AG09319 (cell line): ENCODE data around the gene ZNF283.

Experiments
- DNase-seq: peaks from one replicate; pipeline ENCODE4 v3.0.0-alpha.2; 2010; ENCODE audit warnings: low read depth; ENCODE audit errors: extremely low read depth
- TF ChIP-seq, protein P1 (sequence below): IDR thresholded peaks from 2 replicates; pipeline ENCODE4 v1.5.1; 2011; ENCODE audit warnings: low read depth, mild to moderate bottlenecking, inconsistent platforms, low read length, moderate library complexity

Gene ZNF283

DNA sequence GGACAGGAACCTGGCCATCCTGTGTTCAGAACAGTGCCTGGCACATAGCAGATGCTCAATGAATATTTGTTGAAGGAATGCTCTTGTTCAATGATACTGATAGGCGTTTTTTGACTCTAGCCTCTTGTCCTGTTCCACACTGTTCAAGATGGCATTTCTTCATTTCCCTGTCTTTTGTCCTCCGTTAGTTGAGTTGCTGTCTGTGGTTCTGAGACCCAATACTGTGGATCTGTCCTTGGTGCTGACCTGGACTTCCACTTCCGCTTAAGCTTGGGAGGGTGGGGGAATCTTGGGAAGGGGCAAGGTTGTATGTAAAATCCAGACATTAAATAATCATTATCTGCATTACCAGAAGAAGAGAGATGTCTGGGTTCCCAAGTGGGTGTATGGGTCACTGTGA, 38.1 kb upstream of the ZNF283 start:
- DNase-seq: no peak

DNA sequence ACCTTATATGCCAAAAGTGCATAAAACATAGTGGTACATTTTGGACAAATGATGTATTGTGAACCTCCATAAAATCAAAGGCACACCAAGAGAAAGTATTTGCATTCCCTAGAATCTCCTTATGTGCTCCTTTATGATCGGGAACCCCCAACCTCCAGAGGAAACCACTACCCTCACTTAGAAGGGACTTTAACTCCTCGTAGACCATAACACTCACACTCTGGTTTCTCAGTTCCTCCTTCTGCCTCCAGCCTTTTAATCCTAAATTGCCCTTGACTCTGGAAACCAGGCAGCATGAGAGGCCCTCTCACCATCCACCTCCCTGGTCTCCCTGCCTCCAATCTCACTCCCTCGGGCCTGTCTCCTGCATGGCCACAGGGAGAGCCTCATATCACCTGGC, 36.5 kb upstream of the ZNF283 start:
- no peak for DNase-seq
- TF ChIP-seq, protein P1, sequence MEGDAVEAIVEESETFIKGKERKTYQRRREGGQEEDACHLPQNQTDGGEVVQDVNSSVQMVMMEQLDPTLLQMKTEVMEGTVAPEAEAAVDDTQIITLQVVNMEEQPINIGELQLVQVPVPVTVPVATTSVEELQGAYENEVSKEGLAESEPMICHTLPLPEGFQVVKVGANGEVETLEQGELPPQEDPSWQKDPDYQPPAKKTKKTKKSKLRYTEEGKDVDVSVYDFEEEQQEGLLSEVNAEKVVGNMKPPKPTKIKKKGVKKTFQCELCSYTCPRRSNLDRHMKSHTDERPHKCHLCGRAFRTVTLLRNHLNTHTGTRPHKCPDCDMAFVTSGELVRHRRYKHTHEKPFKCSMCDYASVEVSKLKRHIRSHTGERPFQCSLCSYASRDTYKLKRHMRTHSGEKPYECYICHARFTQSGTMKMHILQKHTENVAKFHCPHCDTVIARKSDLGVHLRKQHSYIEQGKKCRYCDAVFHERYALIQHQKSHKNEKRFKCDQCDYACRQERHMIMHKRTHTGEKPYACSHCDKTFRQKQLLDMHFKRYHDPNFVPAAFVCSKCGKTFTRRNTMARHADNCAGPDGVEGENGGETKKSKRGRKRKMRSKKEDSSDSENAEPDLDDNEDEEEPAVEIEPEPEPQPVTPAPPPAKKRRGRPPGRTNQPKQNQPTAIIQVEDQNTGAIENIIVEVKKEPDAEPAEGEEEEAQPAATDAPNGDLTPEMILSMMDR: no peak

More for the DNA sequence above, 38.1 kb upstream of the ZNF283 start:
- TF ChIP-seq, protein P1: no peak

GRCh38 chr19:43797118-43797517, 30.0 kb upstream of the ZNF283 start:
- TF ChIP-seq, protein P1: no peak
- no peak for DNase-seq

GRCh38 chr19:43797556-43797955, 29.6 kb upstream of the ZNF283 start:
- TF ChIP-seq, protein P1: no peak
- DNase-seq: no peak

DNA sequence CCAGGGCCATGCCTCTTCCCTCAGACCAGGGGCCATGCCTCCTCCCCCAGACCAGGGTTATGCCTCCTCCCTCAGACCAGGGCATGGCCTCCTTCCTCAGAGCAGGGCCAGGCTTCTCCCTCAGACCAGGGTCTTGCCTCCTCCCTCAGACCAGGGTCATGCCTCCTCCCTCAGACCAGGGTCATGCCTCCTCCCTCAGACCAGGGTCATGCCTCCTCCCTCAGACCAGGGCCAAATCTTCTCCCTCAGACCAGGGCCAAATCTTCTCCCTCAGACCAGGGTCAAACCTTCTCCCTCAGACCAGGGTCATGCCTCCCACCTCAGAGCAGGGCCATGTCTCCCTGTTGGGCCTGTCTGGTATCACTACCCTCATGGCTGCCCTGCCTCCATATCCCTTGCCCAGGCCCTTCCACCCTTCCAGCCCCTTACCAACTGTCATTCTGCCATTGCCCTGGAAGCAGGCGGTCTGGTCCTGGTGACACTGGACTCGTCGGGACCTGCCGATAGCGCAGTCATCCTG, 29.0 kb upstream of the ZNF283 start:
- TF ChIP-seq, protein P1: no peak
- no peak for DNase-seq

DNA sequence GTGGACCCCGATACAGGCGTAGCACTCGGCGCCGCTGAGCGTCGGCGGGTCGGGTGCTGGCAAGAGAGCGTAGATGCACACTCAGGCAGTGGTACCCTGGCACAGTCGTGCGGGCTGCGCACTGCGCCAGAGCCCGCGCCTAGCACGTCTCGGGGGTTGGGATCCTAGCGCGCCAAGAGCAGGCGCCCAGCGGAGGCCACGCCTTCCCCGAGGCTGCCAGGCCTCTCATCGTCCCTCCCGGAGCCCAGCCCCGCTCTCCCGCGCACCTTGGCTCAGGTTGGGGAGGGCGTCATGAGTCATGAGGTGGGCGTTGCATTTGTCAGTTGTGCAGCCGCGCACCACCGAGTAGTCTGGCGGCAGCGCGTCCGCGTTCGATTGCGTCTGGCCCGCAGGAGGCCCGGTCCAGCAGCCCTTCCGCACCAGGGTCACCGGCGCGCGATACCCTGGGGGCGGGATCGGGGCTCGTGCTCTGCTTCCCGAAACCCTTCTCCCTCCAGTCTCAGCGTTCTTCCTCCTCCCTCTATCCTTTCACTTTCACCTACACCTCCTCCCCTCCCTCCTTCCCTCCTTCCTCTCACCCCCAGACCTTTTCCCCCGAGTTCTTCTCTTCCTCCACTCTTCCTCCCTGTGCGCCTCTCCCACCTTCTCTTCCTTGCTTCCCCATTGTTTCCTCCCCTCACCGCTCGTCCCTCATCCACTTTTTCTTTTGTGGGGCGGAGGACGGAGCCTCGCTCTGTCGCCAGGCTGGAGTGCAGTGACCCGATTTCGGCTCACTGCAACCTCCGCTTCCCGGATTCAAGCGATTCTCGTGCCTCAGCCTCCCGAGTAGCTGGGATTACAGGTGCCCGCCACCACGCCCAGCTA, 28.3 kb upstream of the ZNF283 start:
- TF ChIP-seq, protein P1: no peak
- no peak for DNase-seq

- TF ChIP-seq, protein P1: no peak
- DNase-seq: no peak
Measured at GRCh38 chr19:43799502-43800142, 27.5 kb upstream of the ZNF283 start.
